ENCODE data around the gene STAMBPL1.
"Not testable (repeated sequence)": the region's sequence is repeated elsewhere in the genome, so short reads cannot be mapped to it uniquely, and the experiment has no call there.

The STAMBPL1 gene

GRCh38 chr10:88928254-88928653 lies 48.2 kb downstream of the STAMBPL1 start:
- Histone ChIP-seq H3K9me3 (ENCODE audit: control insufficient read depth, insufficient read depth, low read length) (no peaks in the 10 kb centered on the region), H3K27me3 (ENCODE audit: control insufficient read depth, insufficient read depth, low read length) (no peaks in the 10 kb centered on the region), H3K9ac (ENCODE audit: low read depth, low read length) (no peak overlapping the region), H3K4me3 (ENCODE audit: low read depth, low read length) (no peak overlapping the region), H3K4me1 (ENCODE audit: control insufficient read depth, insufficient read depth, low read length) (no peaks in the 10 kb centered on the region), H3K36me3 (ENCODE audit: control insufficient read depth, insufficient read depth, low read length) (no peaks in the 10 kb centered on the region)

GRCh38 chr10:88931548-88931947 lies 51.5 kb downstream of the STAMBPL1 start:
- no peaks in the 10 kb centered on the region for H3K36me3 ChIP-seq (ENCODE audit: control insufficient read depth, insufficient read depth, low read length)
- H3K9ac ChIP-seq (ENCODE audit: low read depth, low read length) = no peak overlapping the region
- peaks cover 3% of the 10 kb centered on the region for H3K4me1 ChIP-seq (ENCODE audit: control insufficient read depth, insufficient read depth, low read length)
- H3K9me3 ChIP-seq (ENCODE audit: control insufficient read depth, insufficient read depth, low read length) = no peaks in the 10 kb centered on the region
- H3K27me3 ChIP-seq (ENCODE audit: control insufficient read depth, insufficient read depth, low read length) = no peaks in the 10 kb centered on the region
- H3K4me3 ChIP-seq (ENCODE audit: low read depth, low read length) = no peak overlapping the region

DNA sequence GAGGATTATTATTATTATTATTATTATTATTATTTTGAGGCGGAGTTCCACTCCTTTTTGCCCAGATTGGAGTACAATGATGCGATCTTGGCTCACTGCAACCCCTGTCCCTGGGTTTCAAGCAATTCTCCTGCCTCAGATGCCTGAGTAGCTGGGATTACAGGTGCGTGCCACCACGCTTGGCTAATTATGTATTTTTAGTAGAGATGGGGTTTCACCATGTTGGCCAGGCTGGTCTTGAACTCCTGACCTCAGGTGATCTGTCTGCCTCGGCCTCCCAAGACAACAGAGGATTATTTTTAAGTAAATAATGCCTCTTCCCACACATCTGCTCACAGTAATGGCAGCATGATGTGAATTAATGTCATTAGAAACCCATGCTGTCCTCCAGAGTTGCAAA lies 52.0 kb downstream of the STAMBPL1 start:
- not testable (repeated sequence) for H3K4me1 ChIP-seq (ENCODE audit: control insufficient read depth, insufficient read depth, low read length); H3K4me3 ChIP-seq (ENCODE audit: low read depth, low read length); H3K27me3 ChIP-seq (ENCODE audit: control insufficient read depth, insufficient read depth, low read length); H3K9ac ChIP-seq (ENCODE audit: low read depth, low read length); H3K36me3 ChIP-seq (ENCODE audit: control insufficient read depth, insufficient read depth, low read length); H3K9me3 ChIP-seq (ENCODE audit: control insufficient read depth, insufficient read depth, low read length)

DNA sequence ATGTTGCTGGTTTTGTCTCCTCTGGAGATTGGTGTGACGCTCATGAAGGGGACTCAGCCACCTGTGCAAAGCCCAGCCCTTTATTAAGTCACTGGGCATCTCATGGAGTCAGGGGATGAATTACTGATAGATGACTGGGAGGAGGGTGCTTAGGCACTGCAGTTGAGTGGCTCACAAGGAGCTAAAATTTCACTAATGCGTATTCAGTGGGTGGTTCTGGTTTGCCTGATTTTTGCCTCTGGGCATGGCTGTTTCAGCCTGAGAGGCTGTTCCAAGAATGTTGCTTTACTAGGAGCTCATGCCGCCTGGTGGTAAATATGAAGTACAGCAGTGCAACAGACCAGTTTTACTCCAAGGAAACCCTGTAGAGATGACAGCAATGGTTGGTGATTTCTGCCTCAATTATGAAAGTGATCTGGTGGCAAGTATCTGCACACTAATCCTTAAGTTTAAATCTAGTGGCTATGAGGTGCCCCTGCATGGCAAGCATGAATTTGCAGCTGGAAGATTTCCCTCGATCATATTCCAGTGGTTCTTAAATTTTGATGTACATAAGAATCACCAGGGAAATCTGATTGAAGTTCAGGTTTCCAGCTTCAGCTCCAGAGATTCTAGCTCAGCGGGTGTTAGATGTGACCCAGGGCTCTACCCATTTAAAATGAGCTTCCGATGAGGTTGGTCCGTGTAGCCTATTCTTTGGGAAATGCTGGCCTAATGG lies 52.7 kb downstream of the STAMBPL1 start:
- H3K4me3 ChIP-seq (ENCODE audit: low read depth, low read length) = no peak overlapping the region
- H3K36me3 ChIP-seq (ENCODE audit: control insufficient read depth, insufficient read depth, low read length) = no peaks in the 10 kb centered on the region
- H3K4me1 ChIP-seq (ENCODE audit: control insufficient read depth, insufficient read depth, low read length) = peaks cover 3% of the 10 kb centered on the region
- H3K9ac ChIP-seq (ENCODE audit: low read depth, low read length) = no peak overlapping the region
- no peaks in the 10 kb centered on the region for H3K27me3 ChIP-seq (ENCODE audit: control insufficient read depth, insufficient read depth, low read length)
- H3K9me3 ChIP-seq (ENCODE audit: control insufficient read depth, insufficient read depth, low read length) = no peaks in the 10 kb centered on the region

- Histone ChIP-seq H3K36me3 (ENCODE audit: control insufficient read depth, insufficient read depth, low read length) (no peaks in the 10 kb centered on the region), H3K4me1 (ENCODE audit: control insufficient read depth, insufficient read depth, low read length) (peaks cover 3% of the 10 kb centered on the region), H3K9ac (ENCODE audit: low read depth, low read length) (no peak overlapping the region), H3K9me3 (ENCODE audit: control insufficient read depth, insufficient read depth, low read length) (no peaks in the 10 kb centered on the region), H3K4me3 (ENCODE audit: low read depth, low read length) (no peak overlapping the region), H3K27me3 (ENCODE audit: control insufficient read depth, insufficient read depth, low read length) (no peaks in the 10 kb centered on the region)
These were observed 53.5 kb downstream of the STAMBPL1 start for GRCh38 chr10:88933564-88933963.

DNA sequence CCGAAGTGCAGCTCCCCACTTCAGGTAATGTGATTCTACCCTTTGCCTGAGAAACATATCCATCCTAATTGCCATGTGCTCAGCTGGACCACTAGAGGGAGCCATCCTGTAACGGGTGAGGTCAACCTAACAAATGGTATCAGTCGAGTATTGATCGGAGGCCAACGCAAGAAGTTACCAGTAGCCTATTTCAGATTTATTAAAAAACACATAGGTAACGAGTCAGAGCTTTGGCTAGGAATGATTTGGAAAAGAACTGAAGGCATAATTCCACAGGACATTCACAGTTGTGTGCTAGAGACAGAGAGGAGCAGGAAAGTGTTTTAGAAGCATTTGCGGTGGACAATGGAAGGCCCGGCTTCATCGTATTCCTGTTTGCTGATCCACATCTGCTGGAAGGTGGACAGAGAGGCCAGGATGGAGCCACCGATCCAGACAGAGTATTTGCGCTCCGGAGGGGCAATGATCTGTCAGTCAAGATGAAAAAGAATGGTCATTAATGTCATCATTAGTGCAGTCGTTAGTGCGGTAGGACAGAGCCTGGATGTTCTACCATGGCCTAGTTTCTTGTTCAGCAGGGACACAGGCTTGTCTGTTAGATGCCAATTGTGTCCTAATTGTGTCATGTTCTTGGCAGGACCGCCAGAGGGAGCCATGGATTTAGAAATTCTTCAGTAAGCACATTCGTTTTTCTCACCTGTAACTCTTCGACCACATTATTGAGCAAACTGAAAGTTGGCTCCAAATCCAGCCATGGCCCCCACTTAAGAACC lies 55.0 kb downstream of the STAMBPL1 start:
- no peaks in the 10 kb centered on the region for H3K9me3 ChIP-seq (ENCODE audit: control insufficient read depth, insufficient read depth, low read length)
- H3K4me3 ChIP-seq (ENCODE audit: low read depth, low read length) = no peak overlapping the region
- peaks cover 3% of the 10 kb centered on the region for H3K4me1 ChIP-seq (ENCODE audit: control insufficient read depth, insufficient read depth, low read length)
- no peak overlapping the region for H3K9ac ChIP-seq (ENCODE audit: low read depth, low read length)
- H3K36me3 ChIP-seq (ENCODE audit: control insufficient read depth, insufficient read depth, low read length) = no peaks in the 10 kb centered on the region
- H3K27me3 ChIP-seq (ENCODE audit: control insufficient read depth, insufficient read depth, low read length) = no peaks in the 10 kb centered on the region

DNA sequence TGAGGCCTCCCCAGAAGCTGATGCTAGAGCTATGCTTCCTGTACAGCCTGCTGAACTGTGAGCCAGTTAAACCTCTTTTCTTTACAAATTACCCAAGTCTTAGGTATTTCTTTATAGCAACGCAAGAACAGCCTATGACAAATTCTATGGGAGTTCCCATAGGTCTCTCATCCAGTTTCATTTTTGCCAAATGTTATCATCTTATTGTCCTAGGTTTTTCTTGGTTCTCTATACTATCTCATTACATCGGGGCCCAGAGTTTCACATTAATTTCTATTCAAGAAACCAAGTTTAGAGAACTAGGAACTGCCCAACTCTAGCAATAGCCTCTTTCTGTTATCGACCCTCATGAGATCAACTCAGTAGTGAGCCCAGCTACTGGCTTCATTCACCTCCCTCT lies 56.6 kb downstream of the STAMBPL1 start:
- no peak overlapping the region for H3K4me3 ChIP-seq (ENCODE audit: low read depth, low read length)
- no peak overlapping the region for H3K9ac ChIP-seq (ENCODE audit: low read depth, low read length)
- H3K36me3 ChIP-seq (ENCODE audit: control insufficient read depth, insufficient read depth, low read length) = no peaks in the 10 kb centered on the region

GRCh38 chr10:88938039-88938438 lies 58.0 kb downstream of the STAMBPL1 start:
- Histone ChIP-seq H3K27me3 (ENCODE audit: control insufficient read depth, insufficient read depth, low read length) (no peaks in the 10 kb centered on the region), H3K4me3 (ENCODE audit: low read depth, low read length) (no peak overlapping the region), H3K36me3 (ENCODE audit: control insufficient read depth, insufficient read depth, low read length) (no peaks in the 10 kb centered on the region), H3K9ac (ENCODE audit: low read depth, low read length) (no peak overlapping the region), H3K4me1 (ENCODE audit: control insufficient read depth, insufficient read depth, low read length) (peaks cover 3% of the 10 kb centered on the region), H3K9me3 (ENCODE audit: control insufficient read depth, insufficient read depth, low read length) (no peaks in the 10 kb centered on the region)

More for the DNA sequence above, 56.6 kb downstream of the STAMBPL1 start:
- Histone ChIP-seq H3K4me1 (ENCODE audit: control insufficient read depth, insufficient read depth, low read length) (peaks cover 3% of the 10 kb centered on the region), H3K9me3 (ENCODE audit: control insufficient read depth, insufficient read depth, low read length) (no peaks in the 10 kb centered on the region), H3K27me3 (ENCODE audit: control insufficient read depth, insufficient read depth, low read length) (no peaks in the 10 kb centered on the region)

DNA sequence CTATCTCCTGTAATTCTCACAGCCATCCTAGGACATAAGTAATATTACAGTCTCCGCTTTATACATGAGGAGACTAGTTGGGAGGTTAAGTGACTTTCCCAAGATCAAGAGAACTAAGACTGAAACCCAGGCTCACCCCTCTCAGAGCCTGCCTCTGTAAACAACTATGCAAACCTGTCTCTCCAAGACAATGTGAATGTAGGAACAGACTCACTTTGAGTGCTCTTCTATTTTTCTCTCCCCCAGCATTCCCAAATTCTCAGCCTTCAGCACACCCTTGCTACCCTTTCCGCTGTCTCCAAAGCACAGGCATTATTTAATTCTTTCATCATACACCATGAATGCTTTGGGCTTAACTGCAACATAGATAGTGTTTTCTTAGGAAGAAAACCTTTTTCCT lies 58.9 kb downstream of the STAMBPL1 start:
- H3K9me3 ChIP-seq (ENCODE audit: control insufficient read depth, insufficient read depth, low read length) = no peaks in the 10 kb centered on the region
- no peaks in the 10 kb centered on the region for H3K36me3 ChIP-seq (ENCODE audit: control insufficient read depth, insufficient read depth, low read length)
- H3K4me1 ChIP-seq (ENCODE audit: control insufficient read depth, insufficient read depth, low read length) = peaks cover 3% of the 10 kb centered on the region
- H3K27me3 ChIP-seq (ENCODE audit: control insufficient read depth, insufficient read depth, low read length) = no peaks in the 10 kb centered on the region
- H3K4me3 ChIP-seq (ENCODE audit: low read depth, low read length) = no peak overlapping the region
- H3K9ac ChIP-seq (ENCODE audit: low read depth, low read length) = no peak overlapping the region

GRCh38 chr10:88941026-88941425 lies 61.0 kb downstream of the STAMBPL1 start:
- Histone ChIP-seq H3K9me3 (ENCODE audit: control insufficient read depth, insufficient read depth, low read length) (no peaks in the 10 kb centered on the region), H3K36me3 (ENCODE audit: control insufficient read depth, insufficient read depth, low read length) (no peaks in the 10 kb centered on the region), H3K9ac (ENCODE audit: low read depth, low read length) (no peak overlapping the region), H3K27me3 (ENCODE audit: control insufficient read depth, insufficient read depth, low read length) (no peaks in the 10 kb centered on the region), H3K4me1 (ENCODE audit: control insufficient read depth, insufficient read depth, low read length) (no peaks in the 10 kb centered on the region), H3K4me3 (ENCODE audit: low read depth, low read length) (no peak overlapping the region)

DNA sequence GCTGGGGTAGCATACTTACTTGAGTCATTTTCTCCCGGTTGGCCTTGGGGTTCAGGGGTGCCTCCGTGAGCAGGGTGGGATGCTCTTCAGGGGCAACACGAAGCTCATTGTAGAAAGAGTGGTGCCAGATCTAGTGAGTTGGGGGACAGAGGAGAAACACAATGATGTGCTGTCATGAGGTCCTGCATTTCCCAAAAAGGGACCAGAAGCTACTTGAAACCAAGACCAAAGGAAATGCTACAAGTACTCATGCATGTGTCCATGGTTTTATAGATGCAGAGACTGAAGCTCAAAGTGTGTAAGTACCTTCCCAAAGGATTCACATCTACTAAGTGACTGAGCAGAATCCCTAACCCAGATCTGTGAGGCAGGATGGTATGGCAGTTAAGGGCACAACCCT lies 63.7 kb downstream of the STAMBPL1 start:
- H3K27me3 ChIP-seq (ENCODE audit: control insufficient read depth, insufficient read depth, low read length) = no peaks in the 10 kb centered on the region
- no peaks in the 10 kb centered on the region for H3K4me1 ChIP-seq (ENCODE audit: control insufficient read depth, insufficient read depth, low read length)
- no peak overlapping the region for H3K9ac ChIP-seq (ENCODE audit: low read depth, low read length)
- H3K9me3 ChIP-seq (ENCODE audit: control insufficient read depth, insufficient read depth, low read length) = no peaks in the 10 kb centered on the region
- H3K36me3 ChIP-seq (ENCODE audit: control insufficient read depth, insufficient read depth, low read length) = no peaks in the 10 kb centered on the region
- no peak overlapping the region for H3K4me3 ChIP-seq (ENCODE audit: low read depth, low read length)

- no peaks in the 10 kb centered on the region for H3K27me3 ChIP-seq (ENCODE audit: control insufficient read depth, insufficient read depth, low read length)
- no peaks in the 10 kb centered on the region for H3K36me3 ChIP-seq (ENCODE audit: control insufficient read depth, insufficient read depth, low read length)
- no peak overlapping the region for H3K9ac ChIP-seq (ENCODE audit: low read depth, low read length)
- no peaks in the 10 kb centered on the region for H3K4me1 ChIP-seq (ENCODE audit: control insufficient read depth, insufficient read depth, low read length)
- H3K4me3 ChIP-seq (ENCODE audit: low read depth, low read length) = no peak overlapping the region
- H3K9me3 ChIP-seq (ENCODE audit: control insufficient read depth, insufficient read depth, low read length) = no peaks in the 10 kb centered on the region
These were observed 64.8 kb downstream of the STAMBPL1 start for GRCh38 chr10:88944813-88945212.
